Activated CD4-positive, alpha-beta T cell treated with anti-CD3 and anti-CD28 coated beads, Interleukin-2, amount 50 U/mL, for 16 hours (primary cell): ENCODE results near the gene CELF4.

Source experiments
- DNase-seq: peaks from one replicate; pipeline ENCODE4 v3.0.0-alpha.2; 2020

The CELF4 gene

GRCh38 chr18:37545461-37546271 lies 19.9 kb downstream of the CELF4 start:
- no peak for DNase-seq

- no peak for DNase-seq
These were observed 20.9 kb downstream of the CELF4 start for GRCh38 chr18:37544713-37545112.

- no peak for DNase-seq
These were observed 21.4 kb downstream of the CELF4 start for GRCh38 chr18:37544217-37544616.

- DNase-seq, result no peak
These were observed 22.3 kb downstream of the CELF4 start for GRCh38 chr18:37543321-37543720.

GRCh38 chr18:37541517-37541916 lies 24.1 kb downstream of the CELF4 start:
- no peak for DNase-seq

- DNase-seq, result no peak
These were observed 25.0 kb downstream of the CELF4 start for GRCh38 chr18:37540424-37541138.

GRCh38 chr18:37539236-37539635 lies 26.4 kb downstream of the CELF4 start:
- no peak for DNase-seq

GRCh38 chr18:37538526-37539205 lies 26.9 kb downstream of the CELF4 start:
- DNase-seq, result no peak

- DNase-seq, result peak; percentile 55
These were observed 27.6 kb downstream of the CELF4 start for GRCh38 chr18:37537868-37538525.

- no peak for DNase-seq
These were observed 28.9 kb downstream of the CELF4 start for GRCh38 chr18:37536656-37537055.

- DNase-seq, result no peak
These were observed 29.6 kb downstream of the CELF4 start for GRCh38 chr18:37535968-37536367.

GRCh38 chr18:37534627-37535026 lies 31.0 kb downstream of the CELF4 start:
- no peak for DNase-seq

- DNase-seq, result no peak
These were observed 31.7 kb downstream of the CELF4 start for GRCh38 chr18:37533647-37534584.

- DNase-seq, result no peak
These were observed 32.7 kb downstream of the CELF4 start for GRCh38 chr18:37532917-37533316.

- no peak for DNase-seq
These were observed 35.7 kb downstream of the CELF4 start for GRCh38 chr18:37529863-37530262.

GRCh38 chr18:37529296-37529695 lies 36.3 kb downstream of the CELF4 start:
- no peak for DNase-seq

GRCh38 chr18:37527395-37527794 lies 38.2 kb downstream of the CELF4 start:
- DNase-seq, result no peak

- no peak for DNase-seq
These were observed 40.4 kb downstream of the CELF4 start for GRCh38 chr18:37525262-37525585.

- no peak for DNase-seq
These were observed 40.9 kb downstream of the CELF4 start for GRCh38 chr18:37524498-37525261.

GRCh38 chr18:37524139-37524497 lies 41.5 kb downstream of the CELF4 start:
- DNase-seq, result no peak
